Epithelial cell of prostate (primary cell): ENCODE results near the gene PRSS38.

Source experiments
- DNase-seq: peaks from one replicate; pipeline ENCODE4 v3.0.0-alpha.2; 2011; ENCODE audit warnings: low read depth, low spot score
- H3K27ac ChIP-seq: fragments of 450-650 bp; 2 replicates; pipeline ENCODE4 v1.5.1; 2017; ENCODE audit warnings: mild to moderate bottlenecking

Gene PRSS38

GRCh38 chr1:227792216-227793078, 23.0 kb upstream of the PRSS38 start:
- DNase-seq, result no peak
- no peak overlapping the region for H3K27ac ChIP-seq

GRCh38 chr1:227793079-227793947, 22.2 kb upstream of the PRSS38 start:
- no peak overlapping the region for H3K27ac ChIP-seq
- no peak for DNase-seq

GRCh38 chr1:227793948-227794816, 21.3 kb upstream of the PRSS38 start:
- H3K27ac ChIP-seq, result no peak overlapping the region
- no peak for DNase-seq

GRCh38 chr1:227794817-227795192, 20.7 kb upstream of the PRSS38 start:
- H3K27ac ChIP-seq, result no peak overlapping the region

GRCh38 chr1:227795732-227796131, 19.7 kb upstream of the PRSS38 start:
- DNase-seq, result no peak
- no peak overlapping the region for H3K27ac ChIP-seq

More at GRCh38 chr1:227794817-227795192, 20.7 kb upstream of the PRSS38 start:
- DNase-seq, result no peak

- no peak for DNase-seq
- no peak overlapping the region for H3K27ac ChIP-seq
Measured at GRCh38 chr1:227796359-227796915, 19.0 kb upstream of the PRSS38 start.

- H3K27ac ChIP-seq, result no peak overlapping the region
- DNase-seq, result no peak
Measured at GRCh38 chr1:227797144-227797543, 18.3 kb upstream of the PRSS38 start.

- no peak overlapping the region for H3K27ac ChIP-seq
- DNase-seq, result no peak
Measured at GRCh38 chr1:227797625-227798024, 17.9 kb upstream of the PRSS38 start.

GRCh38 chr1:227798078-227798802, 17.2 kb upstream of the PRSS38 start:
- H3K27ac ChIP-seq, result no peak overlapping the region
- no peak for DNase-seq

- no peak for DNase-seq
- H3K27ac ChIP-seq, result no peak overlapping the region
Measured at GRCh38 chr1:227799756-227800155, 15.7 kb upstream of the PRSS38 start.

GRCh38 chr1:227803933-227804332, 11.5 kb upstream of the PRSS38 start:
- H3K27ac ChIP-seq, result no peak overlapping the region
- DNase-seq, result no peak

- H3K27ac ChIP-seq, result peak overlapping the region; percentile 60
- peak; percentile 96 for DNase-seq
Measured at GRCh38 chr1:227805606-227806197, 9.8 kb upstream of the PRSS38 start.

GRCh38 chr1:227808566-227808965, 6.9 kb upstream of the PRSS38 start:
- DNase-seq, result no peak
- no peak overlapping the region for H3K27ac ChIP-seq

GRCh38 chr1:227809026-227809425, 6.4 kb upstream of the PRSS38 start:
- DNase-seq, result no peak

GRCh38 chr1:227813962-227814361, 1.5 kb upstream of the PRSS38 start:
- DNase-seq, result no peak
- no peak overlapping the region for H3K27ac ChIP-seq

More at GRCh38 chr1:227809026-227809425, 6.4 kb upstream of the PRSS38 start:
- H3K27ac ChIP-seq, result no peak overlapping the region

GRCh38 chr1:227816750-227817446, 1.4 kb downstream of the PRSS38 start:
- H3K27ac ChIP-seq, result no peak overlapping the region
- no peak for DNase-seq

- H3K27ac ChIP-seq, result no peak overlapping the region
- no peak for DNase-seq
Measured at GRCh38 chr1:227823537-227823936, 8.1 kb downstream of the PRSS38 start.

GRCh38 chr1:227824204-227824603, 8.7 kb downstream of the PRSS38 start:
- DNase-seq, result no peak

More at GRCh38 chr1:227824204-227824603, 8.7 kb downstream of the PRSS38 start:
- H3K27ac ChIP-seq, result no peak overlapping the region
